Measurements from ENCODE around the gene LMX1A. TPM values are rescaled to one million over a fixed set of nuclear protein-coding genes. Genes with fewer than 3 reads are reported as not detected.

The LMX1A gene
- total and polyA plus RNA-seq, 2 experiments from 2014 or later = not detected

DNA sequence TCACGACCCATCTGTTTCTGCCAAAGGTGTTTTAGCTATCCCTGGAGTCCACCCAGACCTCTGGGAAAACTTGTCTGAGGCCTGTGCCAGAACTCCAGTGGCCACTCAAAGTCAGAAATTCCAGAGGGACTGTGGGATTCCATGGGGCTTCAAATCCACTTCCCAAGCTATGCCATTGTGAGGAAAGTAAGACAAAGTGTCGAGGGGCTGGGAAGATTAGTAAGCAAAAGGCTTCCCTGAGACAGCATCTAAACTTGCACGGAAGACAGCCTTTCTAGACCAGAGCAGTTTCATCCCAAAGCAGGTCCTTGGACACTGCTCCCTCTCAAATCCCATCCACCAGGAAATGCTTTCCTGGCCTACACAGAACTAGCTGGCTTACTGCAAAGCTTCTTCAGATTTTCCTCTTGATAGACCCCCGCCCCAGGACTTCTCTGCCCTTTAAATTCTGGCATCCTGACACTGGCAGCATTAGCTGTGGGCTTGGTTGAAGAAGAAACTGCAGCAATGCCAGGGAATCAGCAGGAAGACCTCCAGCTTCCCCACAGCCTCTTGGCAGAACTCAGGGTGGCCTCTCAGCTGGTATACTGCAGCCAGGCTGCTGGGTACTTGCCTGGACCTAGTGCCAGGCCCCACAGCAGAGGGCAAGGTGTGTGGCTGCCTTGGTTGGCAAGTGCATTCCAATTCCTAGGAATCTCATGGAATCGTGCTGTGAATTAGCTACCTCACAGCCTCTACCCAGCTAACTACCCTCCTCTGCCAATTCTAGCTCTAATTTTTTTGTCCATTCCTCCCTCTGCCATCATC is 27.3 kb upstream of the LMX1A start:
- TF ChIP-seq POLR2AphosphoS5 (IDR thresholded peaks at IDR 0.05; ENCODE audit: low read depth) = no peak
- no peak for TF ChIP-seq ZNF114 (CRISPR knock-in tag; IDR thresholded peaks at IDR 0.05)
- TF ChIP-seq JUNB (IDR thresholded peaks at IDR 0.05; ENCODE audit: unreplicated experiment) = no peak
- TF ChIP-seq, protein P1, sequence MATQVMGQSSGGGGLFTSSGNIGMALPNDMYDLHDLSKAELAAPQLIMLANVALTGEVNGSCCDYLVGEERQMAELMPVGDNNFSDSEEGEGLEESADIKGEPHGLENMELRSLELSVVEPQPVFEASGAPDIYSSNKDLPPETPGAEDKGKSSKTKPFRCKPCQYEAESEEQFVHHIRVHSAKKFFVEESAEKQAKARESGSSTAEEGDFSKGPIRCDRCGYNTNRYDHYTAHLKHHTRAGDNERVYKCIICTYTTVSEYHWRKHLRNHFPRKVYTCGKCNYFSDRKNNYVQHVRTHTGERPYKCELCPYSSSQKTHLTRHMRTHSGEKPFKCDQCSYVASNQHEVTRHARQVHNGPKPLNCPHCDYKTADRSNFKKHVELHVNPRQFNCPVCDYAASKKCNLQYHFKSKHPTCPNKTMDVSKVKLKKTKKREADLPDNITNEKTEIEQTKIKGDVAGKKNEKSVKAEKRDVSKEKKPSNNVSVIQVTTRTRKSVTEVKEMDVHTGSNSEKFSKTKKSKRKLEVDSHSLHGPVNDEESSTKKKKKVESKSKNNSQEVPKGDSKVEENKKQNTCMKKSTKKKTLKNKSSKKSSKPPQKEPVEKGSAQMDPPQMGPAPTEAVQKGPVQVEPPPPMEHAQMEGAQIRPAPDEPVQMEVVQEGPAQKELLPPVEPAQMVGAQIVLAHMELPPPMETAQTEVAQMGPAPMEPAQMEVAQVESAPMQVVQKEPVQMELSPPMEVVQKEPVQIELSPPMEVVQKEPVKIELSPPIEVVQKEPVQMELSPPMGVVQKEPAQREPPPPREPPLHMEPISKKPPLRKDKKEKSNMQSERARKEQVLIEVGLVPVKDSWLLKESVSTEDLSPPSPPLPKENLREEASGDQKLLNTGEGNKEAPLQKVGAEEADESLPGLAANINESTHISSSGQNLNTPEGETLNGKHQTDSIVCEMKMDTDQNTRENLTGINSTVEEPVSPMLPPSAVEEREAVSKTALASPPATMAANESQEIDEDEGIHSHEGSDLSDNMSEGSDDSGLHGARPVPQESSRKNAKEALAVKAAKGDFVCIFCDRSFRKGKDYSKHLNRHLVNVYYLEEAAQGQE (IDR thresholded peaks at IDR 0.05; ENCODE audit: unreplicated experiment) = no peak
- no peak for TF ChIP-seq EZH2phosphoT487 (IDR thresholded peaks at IDR 0.05; ENCODE audit: unreplicated experiment)
- Histone ChIP-seq H3K9me2 (ENCODE audit: insufficient read depth) (no peaks in the 10 kb centered on the region), H3K79me2 (replicated peaks; ENCODE audit: insufficient read depth) (no peaks in the 10 kb centered on the region), H3K27me3 (ENCODE audit: insufficient read depth) (no peaks in the 10 kb centered on the region), H3K4me2 (no peak overlapping the region), H3K4me3 (no peak overlapping the region), H3K4me1 (ENCODE audit: insufficient read depth) (no peaks in the 10 kb centered on the region), H3K27ac (ENCODE audit: low read depth) (no peak overlapping the region), H4K20me1 (replicated peaks; ENCODE audit: insufficient read depth) (no peaks in the 10 kb centered on the region), H2AFZ (no peak overlapping the region), H3F3A (replicated peaks; ENCODE audit: low read depth) (no peaks in the 10 kb centered on the region), H3K36me3 (ENCODE audit: insufficient read depth) (no peaks in the 10 kb centered on the region)
- Mint-ChIP-seq H3K9me3 (no peaks in the 10 kb centered on the region), H3K4me3 (no peak overlapping the region), H3K4me1 (peaks cover 5% of the 10 kb centered on the region), H3K27me3 (ENCODE audit: insufficient read depth, low read depth, poor library complexity) (peaks cover 4% of the 10 kb centered on the region), H3K27ac (no peak overlapping the region), H3K36me3 (ENCODE audit: low read depth) (no peaks in the 10 kb centered on the region)
- ATAC-seq (no peak), DNase-seq (ENCODE audit: low spot score) (no peak)

DNA sequence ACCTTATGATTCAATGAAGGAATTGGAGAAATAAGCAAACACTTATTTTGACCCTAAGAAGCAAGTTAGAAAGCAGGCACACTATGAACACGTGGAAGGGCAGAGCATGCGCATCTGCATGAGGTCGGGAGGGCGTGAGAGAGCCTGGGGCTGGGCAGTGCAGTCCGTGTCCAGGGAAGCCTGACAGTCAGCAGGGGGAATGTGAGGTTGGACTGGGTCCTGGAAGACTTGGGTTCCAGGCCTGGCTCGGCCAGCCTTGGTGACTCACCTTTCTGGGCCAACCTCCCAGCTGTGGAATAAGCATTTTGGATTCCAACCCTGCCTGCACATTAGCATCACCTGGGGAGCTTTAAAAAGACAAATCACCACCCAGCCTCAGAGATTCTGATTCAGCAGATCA is 26.6 kb upstream of the LMX1A start:
- ATAC-seq = no peak; the same call in 2 of the 3 replicates
- Mint-ChIP-seq H3K27me3 (ENCODE audit: insufficient read depth, low read depth, poor library complexity) (peaks cover 4% of the 10 kb centered on the region), H3K27ac (no peak overlapping the region)
- no peak for TF ChIP-seq ZNF114 (CRISPR knock-in tag; IDR thresholded peaks at IDR 0.05)
- TF ChIP-seq, protein P2, sequence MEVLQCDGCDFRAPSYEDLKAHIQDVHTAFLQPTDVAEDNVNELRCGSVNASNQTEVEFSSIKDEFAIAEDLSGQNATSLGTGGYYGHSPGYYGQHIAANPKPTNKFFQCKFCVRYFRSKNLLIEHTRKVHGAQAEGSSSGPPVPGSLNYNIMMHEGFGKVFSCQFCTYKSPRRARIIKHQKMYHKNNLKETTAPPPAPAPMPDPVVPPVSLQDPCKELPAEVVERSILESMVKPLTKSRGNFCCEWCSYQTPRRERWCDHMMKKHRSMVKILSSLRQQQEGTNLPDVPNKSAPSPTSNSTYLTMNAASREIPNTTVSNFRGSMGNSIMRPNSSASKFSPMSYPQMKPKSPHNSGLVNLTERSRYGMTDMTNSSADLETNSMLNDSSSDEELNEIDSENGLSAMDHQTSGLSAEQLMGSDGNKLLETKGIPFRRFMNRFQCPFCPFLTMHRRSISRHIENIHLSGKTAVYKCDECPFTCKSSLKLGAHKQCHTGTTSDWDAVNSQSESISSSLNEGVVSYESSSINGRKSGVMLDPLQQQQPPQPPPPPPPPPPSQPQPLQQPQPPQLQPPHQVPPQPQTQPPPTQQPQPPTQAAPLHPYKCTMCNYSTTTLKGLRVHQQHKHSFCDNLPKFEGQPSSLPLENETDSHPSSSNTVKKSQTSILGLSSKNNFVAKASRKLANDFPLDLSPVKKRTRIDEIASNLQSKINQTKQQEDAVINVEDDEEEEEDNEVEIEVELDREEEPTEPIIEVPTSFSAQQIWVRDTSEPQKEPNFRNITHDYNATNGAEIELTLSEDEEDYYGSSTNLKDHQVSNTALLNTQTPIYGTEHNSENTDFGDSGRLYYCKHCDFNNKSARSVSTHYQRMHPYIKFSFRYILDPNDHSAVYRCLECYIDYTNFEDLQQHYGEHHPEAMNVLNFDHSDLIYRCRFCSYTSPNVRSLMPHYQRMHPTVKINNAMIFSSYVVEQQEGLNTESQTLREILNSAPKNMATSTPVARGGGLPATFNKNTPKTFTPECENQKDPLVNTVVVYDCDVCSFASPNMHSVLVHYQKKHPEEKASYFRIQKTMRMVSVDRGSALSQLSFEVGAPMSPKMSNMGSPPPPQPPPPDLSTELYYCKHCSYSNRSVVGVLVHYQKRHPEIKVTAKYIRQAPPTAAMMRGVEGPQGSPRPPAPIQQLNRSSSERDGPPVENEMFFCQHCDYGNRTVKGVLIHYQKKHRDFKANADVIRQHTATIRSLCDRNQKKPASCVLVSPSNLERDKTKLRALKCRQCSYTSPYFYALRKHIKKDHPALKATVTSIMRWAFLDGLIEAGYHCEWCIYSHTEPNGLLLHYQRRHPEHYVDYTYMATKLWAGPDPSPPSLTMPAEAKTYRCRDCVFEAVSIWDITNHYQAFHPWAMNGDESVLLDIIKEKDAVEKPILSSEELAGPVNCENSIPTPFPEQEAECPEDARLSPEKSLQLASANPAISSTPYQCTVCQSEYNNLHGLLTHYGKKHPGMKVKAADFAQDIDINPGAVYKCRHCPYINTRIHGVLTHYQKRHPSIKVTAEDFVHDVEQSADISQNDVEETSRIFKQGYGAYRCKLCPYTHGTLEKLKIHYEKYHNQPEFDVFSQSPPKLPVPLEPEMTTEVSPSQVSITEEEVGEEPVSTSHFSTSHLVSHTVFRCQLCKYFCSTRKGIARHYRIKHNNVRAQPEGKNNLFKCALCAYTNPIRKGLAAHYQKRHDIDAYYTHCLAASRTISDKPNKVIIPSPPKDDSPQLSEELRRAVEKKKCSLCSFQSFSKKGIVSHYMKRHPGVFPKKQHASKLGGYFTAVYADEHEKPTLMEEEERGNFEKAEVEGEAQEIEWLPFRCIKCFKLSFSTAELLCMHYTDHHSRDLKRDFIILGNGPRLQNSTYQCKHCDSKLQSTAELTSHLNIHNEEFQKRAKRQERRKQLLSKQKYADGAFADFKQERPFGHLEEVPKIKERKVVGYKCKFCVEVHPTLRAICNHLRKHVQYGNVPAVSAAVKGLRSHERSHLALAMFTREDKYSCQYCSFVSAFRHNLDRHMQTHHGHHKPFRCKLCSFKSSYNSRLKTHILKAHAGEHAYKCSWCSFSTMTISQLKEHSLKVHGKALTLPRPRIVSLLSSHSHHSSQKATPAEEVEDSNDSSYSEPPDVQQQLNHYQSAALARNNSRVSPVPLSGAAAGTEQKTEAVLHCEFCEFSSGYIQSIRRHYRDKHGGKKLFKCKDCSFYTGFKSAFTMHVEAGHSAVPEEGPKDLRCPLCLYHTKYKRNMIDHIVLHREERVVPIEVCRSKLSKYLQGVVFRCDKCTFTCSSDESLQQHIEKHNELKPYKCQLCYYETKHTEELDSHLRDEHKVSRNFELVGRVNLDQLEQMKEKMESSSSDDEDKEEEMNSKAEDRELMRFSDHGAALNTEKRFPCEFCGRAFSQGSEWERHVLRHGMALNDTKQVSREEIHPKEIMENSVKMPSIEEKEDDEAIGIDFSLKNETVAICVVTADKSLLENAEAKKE (CRISPR knock-in tag; IDR thresholded peaks at IDR 0.05) = no peak
- TF ChIP-seq ZNF331 (CRISPR knock-in tag; IDR thresholded peaks at IDR 0.05; ENCODE audit: low read depth) = no peak
- no peak for TF ChIP-seq EZH2 (IDR thresholded peaks at IDR 0.05; ENCODE audit: low read depth, unreplicated experiment)
- TF ChIP-seq, protein P3, sequence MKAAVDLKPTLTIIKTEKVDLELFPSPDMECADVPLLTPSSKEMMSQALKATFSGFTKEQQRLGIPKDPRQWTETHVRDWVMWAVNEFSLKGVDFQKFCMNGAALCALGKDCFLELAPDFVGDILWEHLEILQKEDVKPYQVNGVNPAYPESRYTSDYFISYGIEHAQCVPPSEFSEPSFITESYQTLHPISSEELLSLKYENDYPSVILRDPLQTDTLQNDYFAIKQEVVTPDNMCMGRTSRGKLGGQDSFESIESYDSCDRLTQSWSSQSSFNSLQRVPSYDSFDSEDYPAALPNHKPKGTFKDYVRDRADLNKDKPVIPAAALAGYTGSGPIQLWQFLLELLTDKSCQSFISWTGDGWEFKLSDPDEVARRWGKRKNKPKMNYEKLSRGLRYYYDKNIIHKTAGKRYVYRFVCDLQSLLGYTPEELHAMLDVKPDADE (IDR thresholded peaks at IDR 0.05) = no peak

More for the DNA sequence above, 26.6 kb upstream of the LMX1A start:
- Histone ChIP-seq H2AFZ (no peak overlapping the region), H3K4me2 (no peak overlapping the region), H3F3A (replicated peaks; ENCODE audit: low read depth) (no peaks in the 10 kb centered on the region), H4K20me1 (replicated peaks; ENCODE audit: insufficient read depth) (no peaks in the 10 kb centered on the region), H3K36me3 (ENCODE audit: insufficient read depth) (no peaks in the 10 kb centered on the region), H3K27ac (ENCODE audit: low read depth) (no peak overlapping the region), H3K79me2 (replicated peaks; ENCODE audit: insufficient read depth) (no peaks in the 10 kb centered on the region), H3K4me3 (no peak overlapping the region), H3K9me2 (ENCODE audit: insufficient read depth) (no peaks in the 10 kb centered on the region), H3K27me3 (ENCODE audit: insufficient read depth) (0 out of 2 replicates have a peak, but pooled peaks cover 7% of the 10 kb centered on the region), H3K4me1 (ENCODE audit: insufficient read depth) (no peaks in the 10 kb centered on the region)
- peaks cover 5% of the 10 kb centered on the region for H3K4me1 Mint-ChIP-seq
- no peak for DNase-seq (ENCODE audit: low spot score)
- H3K9me3 Mint-ChIP-seq = no peaks in the 10 kb centered on the region
- H3K4me3 Mint-ChIP-seq = no peak overlapping the region
- H3K36me3 Mint-ChIP-seq (ENCODE audit: low read depth) = no peaks in the 10 kb centered on the region

All from GM23338 (cell line).